ENCODE data around the gene QRICH2. TPM values are rescaled to one million over a fixed set of nuclear protein-coding genes. Genes with fewer than 3 reads are reported as not detected.

QRICH2 gene
- total and polyA plus RNA-seq, 9 of the 15 experiments (the other 6 are each of a cell fraction or from before 2014, with no cell fraction given), result 0.03 to 1.6 (median 0.81) TPM

DNA sequence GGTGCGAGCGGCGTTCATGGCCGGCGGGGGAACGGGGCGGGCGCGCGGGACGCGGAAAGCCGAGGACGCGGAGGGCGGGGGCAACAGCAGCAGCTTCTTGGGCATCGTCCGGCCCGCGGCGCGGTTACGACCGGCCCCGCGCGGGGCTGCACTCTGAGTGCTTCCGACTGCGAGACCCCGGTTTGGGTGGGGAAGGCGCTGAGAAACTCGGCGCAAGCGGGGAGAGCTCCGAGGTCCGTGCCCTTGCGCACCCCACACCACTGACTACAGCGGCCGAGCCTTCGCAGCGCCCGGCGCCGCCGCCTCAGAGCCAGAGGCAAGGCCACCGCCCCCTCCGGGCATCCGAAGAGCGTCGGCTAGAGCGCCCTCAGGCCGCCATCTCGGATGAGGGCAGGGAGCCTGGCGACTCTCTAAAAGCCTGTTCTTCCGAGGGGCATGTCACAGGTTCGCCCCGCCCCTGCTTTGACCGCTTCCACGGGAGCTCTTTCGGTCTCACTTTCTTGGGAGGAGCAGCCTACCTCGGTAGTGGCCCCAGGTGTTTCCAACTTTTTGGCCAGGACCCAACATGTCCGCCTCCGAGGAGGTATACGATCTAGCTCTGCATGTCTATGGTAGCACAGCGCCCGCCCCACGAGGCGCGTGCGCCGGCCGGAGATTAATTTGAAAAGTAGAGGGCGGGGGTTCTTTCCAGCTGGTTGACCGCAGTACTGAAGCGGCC is 45.7 kb upstream of the QRICH2 start, which contains the start of gene PRPSAP1 (continued):
- TF ChIP-seq, protein P1, sequence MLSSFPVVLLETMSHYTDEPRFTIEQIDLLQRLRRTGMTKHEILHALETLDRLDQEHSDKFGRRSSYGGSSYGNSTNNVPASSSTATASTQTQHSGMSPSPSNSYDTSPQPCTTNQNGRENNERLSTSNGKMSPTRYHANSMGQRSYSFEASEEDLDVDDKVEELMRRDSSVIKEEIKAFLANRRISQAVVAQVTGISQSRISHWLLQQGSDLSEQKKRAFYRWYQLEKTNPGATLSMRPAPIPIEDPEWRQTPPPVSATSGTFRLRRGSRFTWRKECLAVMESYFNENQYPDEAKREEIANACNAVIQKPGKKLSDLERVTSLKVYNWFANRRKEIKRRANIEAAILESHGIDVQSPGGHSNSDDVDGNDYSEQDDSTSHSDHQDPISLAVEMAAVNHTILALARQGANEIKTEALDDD (IDR thresholded peaks at IDR 0.05), result no peak
- no peak for TF ChIP-seq RFX5 (IDR thresholded peaks at IDR 0.05; ENCODE audit: low read depth, low read length)
- peak; percentile 64 to 82; a peak in 3 of 4 replicates for TF ChIP-seq TEAD1 (CRISPR knock-in tag; IDR thresholded peaks at IDR 0.05)
- TF ChIP-seq, protein P2, sequence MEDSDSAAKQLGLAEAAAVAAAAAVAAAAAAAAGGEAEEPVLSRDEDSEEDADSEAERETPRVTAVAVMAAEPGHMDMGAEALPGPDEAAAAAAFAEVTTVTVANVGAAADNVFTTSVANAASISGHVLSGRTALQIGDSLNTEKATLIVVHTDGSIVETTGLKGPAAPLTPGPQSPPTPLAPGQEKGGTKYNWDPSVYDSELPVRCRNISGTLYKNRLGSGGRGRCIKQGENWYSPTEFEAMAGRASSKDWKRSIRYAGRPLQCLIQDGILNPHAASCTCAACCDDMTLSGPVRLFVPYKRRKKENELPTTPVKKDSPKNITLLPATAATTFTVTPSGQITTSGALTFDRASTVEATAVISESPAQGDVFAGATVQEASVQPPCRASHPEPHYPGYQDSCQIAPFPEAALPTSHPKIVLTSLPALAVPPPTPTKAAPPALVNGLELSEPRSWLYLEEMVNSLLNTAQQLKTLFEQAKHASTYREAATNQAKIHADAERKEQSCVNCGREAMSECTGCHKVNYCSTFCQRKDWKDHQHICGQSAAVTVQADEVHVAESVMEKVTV (CRISPR knock-in tag; IDR thresholded peaks at IDR 0.05), result no peak
- TF ChIP-seq, protein P3, sequence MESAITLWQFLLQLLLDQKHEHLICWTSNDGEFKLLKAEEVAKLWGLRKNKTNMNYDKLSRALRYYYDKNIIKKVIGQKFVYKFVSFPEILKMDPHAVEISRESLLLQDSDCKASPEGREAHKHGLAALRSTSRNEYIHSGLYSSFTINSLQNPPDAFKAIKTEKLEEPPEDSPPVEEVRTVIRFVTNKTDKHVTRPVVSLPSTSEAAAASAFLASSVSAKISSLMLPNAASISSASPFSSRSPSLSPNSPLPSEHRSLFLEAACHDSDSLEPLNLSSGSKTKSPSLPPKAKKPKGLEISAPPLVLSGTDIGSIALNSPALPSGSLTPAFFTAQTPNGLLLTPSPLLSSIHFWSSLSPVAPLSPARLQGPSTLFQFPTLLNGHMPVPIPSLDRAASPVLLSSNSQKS (CRISPR knock-in tag; IDR thresholded peaks at IDR 0.05), result no peak
- no peak for TF ChIP-seq FUS (optimal IDR thresholded peaks at IDR 0.05; ENCODE audit: low read depth, low read length)
- TF ChIP-seq MEIS2 (IDR thresholded peaks at IDR 0.05; ENCODE audit: partially characterized antibody), result peak; percentile 70
- no peak for TF ChIP-seq RUNX1 (IDR thresholded peaks at IDR 0.05; ENCODE audit: low read depth)
- TF ChIP-seq, protein P4, sequence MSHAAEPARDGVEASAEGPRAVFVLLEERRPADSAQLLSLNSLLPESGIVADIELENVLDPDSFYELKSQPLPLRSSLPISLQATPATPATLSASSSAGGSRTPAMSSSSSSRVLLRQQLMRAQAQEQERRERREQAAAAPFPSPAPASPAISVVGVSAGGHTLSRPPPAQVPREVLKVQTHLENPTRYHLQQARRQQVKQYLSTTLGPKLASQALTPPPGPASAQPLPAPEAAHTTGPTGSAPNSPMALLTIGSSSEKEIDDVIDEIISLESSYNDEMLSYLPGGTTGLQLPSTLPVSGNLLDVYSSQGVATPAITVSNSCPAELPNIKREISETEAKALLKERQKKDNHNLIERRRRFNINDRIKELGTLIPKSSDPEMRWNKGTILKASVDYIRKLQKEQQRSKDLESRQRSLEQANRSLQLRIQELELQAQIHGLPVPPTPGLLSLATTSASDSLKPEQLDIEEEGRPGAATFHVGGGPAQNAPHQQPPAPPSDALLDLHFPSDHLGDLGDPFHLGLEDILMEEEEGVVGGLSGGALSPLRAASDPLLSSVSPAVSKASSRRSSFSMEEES (CRISPR knock-in tag; IDR thresholded peaks at IDR 0.05), result no peak
- TF ChIP-seq ZNF77 (CRISPR knock-in tag; IDR thresholded peaks at IDR 0.05), result no peak
- no peak for TF ChIP-seq PHB2 (IDR thresholded peaks at IDR 0.05; ENCODE audit: low read depth)
- TF ChIP-seq, protein P5, sequence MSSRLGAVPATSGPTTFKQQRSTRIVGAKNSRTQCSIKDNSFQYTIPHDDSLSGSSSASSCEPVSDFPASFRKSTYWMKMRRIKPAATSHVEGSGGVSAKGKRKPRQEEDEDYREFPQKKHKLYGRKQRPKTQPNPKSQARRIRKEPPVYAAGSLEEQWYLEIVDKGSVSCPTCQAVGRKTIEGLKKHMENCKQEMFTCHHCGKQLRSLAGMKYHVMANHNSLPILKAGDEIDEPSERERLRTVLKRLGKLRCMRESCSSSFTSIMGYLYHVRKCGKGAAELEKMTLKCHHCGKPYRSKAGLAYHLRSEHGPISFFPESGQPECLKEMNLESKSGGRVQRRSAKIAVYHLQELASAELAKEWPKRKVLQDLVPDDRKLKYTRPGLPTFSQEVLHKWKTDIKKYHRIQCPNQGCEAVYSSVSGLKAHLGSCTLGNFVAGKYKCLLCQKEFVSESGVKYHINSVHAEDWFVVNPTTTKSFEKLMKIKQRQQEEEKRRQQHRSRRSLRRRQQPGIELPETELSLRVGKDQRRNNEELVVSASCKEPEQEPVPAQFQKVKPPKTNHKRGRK (tag; IDR thresholded peaks at IDR 0.05), result no peak
- TF ChIP-seq PRPF4 (IDR thresholded peaks at IDR 0.05; ENCODE audit: insufficient read depth, low read depth, low read length, poor library complexity, severe bottlenecking), result no peak
- TF ChIP-seq POLR2H (tag; IDR thresholded peaks at IDR 0.05; ENCODE audit: low read depth), result peak; percentile 76; the same call in 1 of the 2 replicates
- TF ChIP-seq ZNF707 (CRISPR knock-in tag; conservative IDR thresholded peaks at IDR 0.05), result no peak; the same call in 1 of the 2 replicates
- TF ChIP-seq, protein P6, sequence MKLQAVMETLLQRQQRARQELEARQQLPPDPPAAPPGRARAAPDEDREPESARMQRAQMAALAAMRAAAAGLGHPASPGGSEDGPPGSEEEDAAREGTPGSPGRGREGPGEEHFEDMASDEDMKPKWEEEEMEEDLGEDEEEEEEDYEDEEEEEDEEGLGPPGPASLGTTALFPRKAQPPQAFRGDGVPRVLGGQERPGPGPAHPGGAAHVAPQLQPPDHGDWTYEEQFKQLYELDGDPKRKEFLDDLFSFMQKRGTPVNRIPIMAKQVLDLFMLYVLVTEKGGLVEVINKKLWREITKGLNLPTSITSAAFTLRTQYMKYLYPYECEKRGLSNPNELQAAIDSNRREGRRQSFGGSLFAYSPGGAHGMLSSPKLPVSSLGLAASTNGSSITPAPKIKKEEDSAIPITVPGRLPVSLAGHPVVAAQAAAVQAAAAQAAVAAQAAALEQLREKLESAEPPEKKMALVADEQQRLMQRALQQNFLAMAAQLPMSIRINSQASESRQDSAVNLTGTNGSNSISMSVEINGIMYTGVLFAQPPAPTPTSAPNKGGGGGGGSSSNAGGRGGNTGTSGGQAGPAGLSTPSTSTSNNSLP (IDR thresholded peaks at IDR 0.05; ENCODE audit: borderline replicate concordance, low read depth, low read length), result no peak
- TF ChIP-seq CBX3 (IDR thresholded peaks at IDR 0.05; ENCODE audit: borderline replicate concordance in 1 of 2, low read length in 2 of 2), result no peak; a peak in 1 of 3 replicates
- TF ChIP-seq HDAC8 (tag; IDR thresholded peaks at IDR 0.05), result peak; percentile 84
- 0 out of 2 replicates have a peak, but pooled peaks have one; percentile 5 for TF ChIP-seq FOXP1 (CRISPR knock-in tag; IDR thresholded peaks at IDR 0.05)

All from K562 (cell line).